OCI-LY3 (cell line): ENCODE results near the gene FGG.

Experiments
- H2AFZ ChIP-seq: fragments of 200-600, 300-600 bp; shearing (Covaris generic); 2 replicates; pipeline ENCODE4 v1.6.0; 2014; ENCODE audit warnings: antibody characterized with exemption, low read depth, low read length
- H3K27ac ChIP-seq: fragments of 200-600, 300-600 bp; sonication (generic); 2 replicates; pipeline ENCODE4 v1.5.1; 2014; ENCODE audit warnings: mild to moderate bottlenecking, low read length, moderate library complexity, mixed read lengths
- H3K27me3 ChIP-seq: fragments of 200-600, 300-600 bp; sonication (generic); 2 replicates; pipeline ENCODE4 v1.6.1; 2014; ENCODE audit warnings: low read depth, low read length, mixed read lengths
- H3K36me3 ChIP-seq: fragments of 200-600, 300-600 bp; sonication (generic); replicated peaks from 2 replicates; pipeline ENCODE3; 2014; ENCODE audit warnings: low read depth, low read length, mixed read lengths
- H3K4me1 ChIP-seq: fragments of 300-600, 200-600 bp; sonication (generic); 2 replicates; pipeline ENCODE4 v1.6.1; 2014; ENCODE audit warnings: low read length, mixed read lengths
- H3K4me2 ChIP-seq: fragments of 200-600, 300-600 bp; sonication (generic); 2 replicates; pipeline ENCODE4 v1.6.1; 2014; ENCODE audit warnings: low read length, mixed read lengths
- H3K4me3 ChIP-seq: fragments of 300-600, 200-600 bp; sonication (generic); 2 replicates; pipeline ENCODE4 v1.5.1; 2014; ENCODE audit warnings: antibody characterized with exemption, mild to moderate bottlenecking, low read length, moderate library complexity
- H3K79me2 ChIP-seq: fragments of 300-600, 200-600 bp; shearing (Covaris generic); 2 replicates; pipeline ENCODE4 v1.6.1; 2014; ENCODE audit warnings: mild to moderate bottlenecking, low read length, mixed read lengths
- H3K9ac ChIP-seq: fragments of 300-600, 200-600 bp; shearing (Covaris generic); 2 replicates; pipeline ENCODE4 v1.6.0; 2014; ENCODE audit warnings: mild to moderate bottlenecking, low read length, moderate library complexity
- H3K9me3 ChIP-seq: fragments of 200-600, 300-600 bp; shearing (Covaris generic); 2 replicates; pipeline ENCODE4 v1.6.1; 2014; ENCODE audit warnings: low read length, mixed read lengths; ENCODE audit not compliant: insufficient read depth
- H4K20me1 ChIP-seq: fragments of 200-600, 300-600 bp; sonication (generic); 2 replicates; pipeline ENCODE4 v1.6.1; 2016; ENCODE audit warnings: low read length, mixed read lengths; ENCODE audit not compliant: insufficient read depth
- CTCF ChIP-seq: fragments of 200-600, 300-600 bp; sonication (generic); IDR thresholded peaks from 2 replicates; pipeline ENCODE4 v1.5.1; 2014; ENCODE audit warnings: antibody characterized with exemption, low read length, low read depth
- EZH2phosphoT487 ChIP-seq: fragments of 200-600 bp; shearing (Covaris generic); IDR thresholded peaks from 2 replicates; pipeline ENCODE4 v1.6.1; 2018; ENCODE audit warnings: antibody characterized with exemption, mixed run types, low read depth

FGG gene

GRCh38 chr4:154559141-154559493 is 53.3 kb downstream of the FGG start:
- H3K9me3 ChIP-seq, result peaks cover 10% of the 10 kb centered on the region; the same call in 1 of the 2 replicates
- H2AFZ ChIP-seq, result peak overlapping the region; percentile 33
- no peak overlapping the region for H3K9ac ChIP-seq
- H3K4me1 ChIP-seq, result peaks cover 4% of the 10 kb centered on the region; the same call in 1 of the 2 replicates
- H4K20me1 ChIP-seq, result no peaks in the 10 kb centered on the region
- H3K4me2 ChIP-seq, result no peak overlapping the region; the same call in 1 of the 2 replicates
- no peaks in the 10 kb centered on the region for H3K79me2 ChIP-seq
- no peak overlapping the region for H3K4me3 ChIP-seq
- no peaks in the 10 kb centered on the region for H3K27me3 ChIP-seq
- no peak overlapping the region for H3K27ac ChIP-seq
- TF ChIP-seq CTCF (no peak), EZH2phosphoT487 (no peak)
- no peaks in the 10 kb centered on the region for H3K36me3 ChIP-seq
